OCI-LY7 (cell line): ENCODE results near the gene TMEM43. TPM values are rescaled to one million over a fixed set of nuclear protein-coding genes. Genes with fewer than 3 reads are reported as not detected.
A peak's percentile ranks its signal among the peaks of the same experiment; 100 is the strongest.
"Not testable (repeated sequence)": the region's sequence is repeated elsewhere in the genome, so short reads cannot be mapped to it uniquely, and the experiment has no call there.

ENCODE experiments used
- BruUV-seq: library from RNA; stranded (reverse); fragments of 400-500 nt; replicated peaks from 2 replicates; lab custom pipeline; 2021; lab: Mats Ljungman, UMichigan
- CTCF ChIA-PET: fragments of 300-600 bp; sonication (Branson Sonifier 250); formaldehyde crosslinking; loops from one replicate; lab custom pipeline; 2022; ENCODE audit warnings: antibody characterized with exemption; ENCODE audit not compliant: unreplicated experiment; lab: Charles Lee
- POLR2A ChIA-PET: fragments of 300-600 bp; sonication (Branson Sonifier 250); formaldehyde crosslinking; loops from one replicate; lab custom pipeline; 2022; ENCODE audit warnings: antibody characterized with exemption; lab: Charles Lee
- DNase-seq: peaks from one replicate; pipeline ENCODE4 v3.0.0-alpha.2; 2015; ENCODE audit warnings: low spot score
- H2AFZ ChIP-seq: fragments of 200-600 bp; sonication (generic), shearing (Covaris generic); 2 replicates; pipeline ENCODE4 v1.6.1; 2014; ENCODE audit warnings: mild to moderate bottlenecking, antibody characterized with exemption, low read length, moderate library complexity
- H3K27ac ChIP-seq: fragments of 200-600 bp; sonication (generic); 2 replicates; pipeline ENCODE4 v1.5.1; 2014; ENCODE audit warnings: mixed run types, low read depth, mild to moderate bottlenecking, moderate library complexity, low read length, inconsistent platforms; ENCODE audit not compliant: poor library complexity, severe bottlenecking
- H3K36me3 ChIP-seq: fragments of 200-600 bp; sonication (generic); 2 replicates; pipeline ENCODE4 v1.6.1; 2014; ENCODE audit warnings: mild to moderate bottlenecking, antibody characterized with exemption, low read length, moderate library complexity, mixed read lengths; ENCODE audit not compliant: insufficient read depth
- H3K4me1 ChIP-seq: fragments of 200-600 bp; sonication (generic); 2 replicates; pipeline ENCODE4 v1.5.1; 2014; ENCODE audit warnings: mild to moderate bottlenecking, low read length; ENCODE audit not compliant: insufficient read depth, poor library complexity, severe bottlenecking
- H3K4me2 ChIP-seq: fragments of 200-600 bp; sonication (generic); 2 replicates; pipeline ENCODE4 v1.6.1; 2014; ENCODE audit warnings: mild to moderate bottlenecking, low read length
- H3K4me3 ChIP-seq: fragments of 200-600 bp; sonication (generic); 2 replicates; pipeline ENCODE4 v1.5.1; 2014; ENCODE audit warnings: mild to moderate bottlenecking, low read depth, low read length; ENCODE audit not compliant: poor library complexity, severe bottlenecking
- H3K79me2 ChIP-seq: fragments of 200-600 bp; sonication (generic); 2 replicates; pipeline ENCODE4 v1.6.1; 2016; ENCODE audit warnings: low read depth, mild to moderate bottlenecking, low read length, moderate library complexity, mixed read lengths; ENCODE audit not compliant: insufficient read depth
- H3K9me2 ChIP-seq: fragments of 200-600 bp; sonication (generic); 2 replicates; pipeline ENCODE4 v1.6.1; 2016; ENCODE audit warnings: mild to moderate bottlenecking, low read length, mixed read lengths; ENCODE audit not compliant: insufficient read depth
- H3K9me3 ChIP-seq: fragments of 200-600 bp; sonication (generic); 2 replicates; pipeline ENCODE4 v1.6.1; 2014; ENCODE audit warnings: mild to moderate bottlenecking, mixed run types, low read length, mixed read lengths
- H4K20me1 ChIP-seq: fragments of 200-600 bp; sonication (generic); 2 replicates; pipeline ENCODE4 v1.6.1; 2014; ENCODE audit warnings: mild to moderate bottlenecking, antibody characterized with exemption, low read length, moderate library complexity, mixed read lengths; ENCODE audit not compliant: insufficient read depth
- CTCF ChIP-seq: fragments of 200-600 bp; sonication (generic); conservative IDR thresholded peaks from 2 replicates; pipeline ENCODE4 v1.5.1; 2014; ENCODE audit warnings: mild to moderate bottlenecking, antibody characterized with exemption, low read length, moderate library complexity, mixed read lengths
- EZH2phosphoT487 ChIP-seq: fragments of 200-600 bp; sonication (generic); IDR thresholded peaks from 2 replicates; pipeline ENCODE4 v1.6.1; 2018; ENCODE audit warnings: low read depth, borderline replicate concordance, mild to moderate bottlenecking, mixed run types, antibody characterized with exemption, low read length, moderate library complexity, mixed read lengths
- intact Hi-C: fragments of 100-400 bp; cut with micrococcal nuclease; formaldehyde crosslinking; loops from one replicate; pipeline ENCODE4 v1.10.0; 2022; ENCODE audit not compliant: unreplicated experiment
- total RNA-seq, 2 experiments: library from RNA; depleted of rRNA in 1 of 2; stranded (reverse); fragments of >200 nt in 1 of 2; shearing (Covaris generic) in 1 of 2; gene quantifications; 2 replicates each; pipeline ENCODE4 v1.2.3, GENCODE V29; 2014 to 2022

The TMEM43 gene
- total RNA-seq, 2 experiments from 2014 or later: 19.7 to 22.2 TPM

DNA sequence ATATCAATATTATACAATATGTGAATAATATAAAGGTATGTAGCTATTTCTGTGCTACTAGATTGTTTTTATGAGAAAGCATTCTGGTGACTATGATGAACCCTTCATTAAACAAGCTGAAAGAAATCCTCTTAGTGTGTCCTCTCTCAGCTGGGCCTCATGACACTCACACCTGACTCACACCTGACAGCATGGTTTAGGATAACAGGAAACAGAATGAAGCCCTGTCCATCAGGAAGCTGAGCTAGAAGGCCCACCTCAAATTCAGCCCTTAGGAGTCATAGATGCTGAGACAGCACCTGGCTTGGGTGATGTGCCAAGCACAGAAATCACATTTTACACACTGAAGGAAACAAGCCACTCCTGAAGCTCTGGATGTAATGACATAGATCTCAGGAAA is 31.0 kb upstream of the TMEM43 start:
- CTCF ChIA-PET: no interaction called here
- no peak overlapping the region for H2AFZ ChIP-seq
- no peaks in the 10 kb centered on the region for H3K9me3 ChIP-seq

GRCh38 chr3:14096742-14097141 is 28.1 kb upstream of the TMEM43 start:
- H2AFZ ChIP-seq: no peak overlapping the region
- H3K36me3 ChIP-seq: no peaks in the 10 kb centered on the region
- H3K4me3 ChIP-seq: no peak overlapping the region
- intact Hi-C loops: no loop called here
- ChIA-PET CTCF (no interaction called here), POLR2A (interaction anchor here (0.6 kb wide), 1 partner anchor 162 kb away, joined by 3 read pairs; no protein-coding TSS in a partner anchor)
- no peaks in the 10 kb centered on the region for H3K79me2 ChIP-seq
- no peak overlapping the region for H3K27ac ChIP-seq
- no TSS peak for BruUV-seq
- H3K9me2 ChIP-seq: no peaks in the 10 kb centered on the region
- no peaks in the 10 kb centered on the region for H3K4me1 ChIP-seq
- 0 out of 2 replicates have a peak, but pooled peaks have one; percentile 12 for TF ChIP-seq CTCF
- TF ChIP-seq EZH2phosphoT487: no peak
- DNase-seq: no peak
- no peaks in the 10 kb centered on the region for H4K20me1 ChIP-seq
- no peak overlapping the region for H3K4me2 ChIP-seq
- H3K9me3 ChIP-seq: no peaks in the 10 kb centered on the region

More for the DNA sequence above, 31.0 kb upstream of the TMEM43 start:
- intact Hi-C loops: no loop called here
- Histone ChIP-seq H3K36me3 (no peaks in the 10 kb centered on the region), H3K27ac (no peak overlapping the region), H3K4me1 (no peaks in the 10 kb centered on the region), H3K4me3 (no peak overlapping the region), H3K9me2 (no peaks in the 10 kb centered on the region), H4K20me1 (no peaks in the 10 kb centered on the region), H3K4me2 (no peak overlapping the region), H3K79me2 (no peaks in the 10 kb centered on the region)
- POLR2A ChIA-PET: interaction anchor here (1.4 kb wide), 1 partner anchor 27 kb away, joined by 4 read pairs; no protein-coding TSS in a partner anchor
- no peak for DNase-seq
- TF ChIP-seq CTCF (no peak), EZH2phosphoT487 (no peak)
- BruUV-seq: no TSS peak

DNA sequence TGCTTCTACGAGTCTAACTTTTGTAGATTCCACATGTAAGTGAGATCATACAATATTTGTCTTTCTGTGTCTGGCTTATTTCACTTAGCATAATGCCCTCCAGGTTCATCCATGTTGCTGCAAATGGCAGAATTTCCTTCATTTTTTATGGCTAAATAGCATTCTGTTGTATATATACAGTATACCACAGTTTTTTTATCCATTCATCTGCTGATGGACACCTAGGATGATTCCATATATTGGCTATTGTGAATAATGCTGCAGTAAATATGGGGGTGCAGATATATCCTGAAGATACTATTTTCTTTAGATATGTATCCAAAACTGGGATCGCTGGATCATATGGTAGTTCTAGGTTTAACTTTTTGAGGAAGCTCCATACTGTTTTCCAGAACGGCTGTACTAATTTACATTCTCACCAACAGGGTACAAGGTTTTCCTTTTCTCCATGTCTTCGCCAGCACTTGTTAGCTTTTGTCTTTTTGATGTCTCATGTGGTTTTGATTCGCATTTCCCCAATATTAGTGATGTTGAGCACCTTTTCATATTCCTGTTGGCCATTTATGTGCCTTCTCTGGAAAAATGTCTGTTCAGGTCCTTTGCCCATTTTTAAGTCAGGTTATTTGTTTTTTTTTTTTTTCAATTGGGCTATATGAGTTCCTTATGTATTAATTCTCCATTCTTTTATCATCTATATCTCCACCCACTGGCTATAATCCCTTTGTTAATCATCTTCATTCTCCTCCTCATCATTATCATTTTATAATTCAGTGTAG is 27.0 kb upstream of the TMEM43 start:
- TF ChIP-seq CTCF (no peak), EZH2phosphoT487 (no peak)
- POLR2A ChIA-PET: interaction anchor here (0.6 kb wide), 1 partner anchor 163 kb away, joined by 3 read pairs; no protein-coding TSS in a partner anchor
- no peaks in the 10 kb centered on the region for H3K79me2 ChIP-seq

DNA sequence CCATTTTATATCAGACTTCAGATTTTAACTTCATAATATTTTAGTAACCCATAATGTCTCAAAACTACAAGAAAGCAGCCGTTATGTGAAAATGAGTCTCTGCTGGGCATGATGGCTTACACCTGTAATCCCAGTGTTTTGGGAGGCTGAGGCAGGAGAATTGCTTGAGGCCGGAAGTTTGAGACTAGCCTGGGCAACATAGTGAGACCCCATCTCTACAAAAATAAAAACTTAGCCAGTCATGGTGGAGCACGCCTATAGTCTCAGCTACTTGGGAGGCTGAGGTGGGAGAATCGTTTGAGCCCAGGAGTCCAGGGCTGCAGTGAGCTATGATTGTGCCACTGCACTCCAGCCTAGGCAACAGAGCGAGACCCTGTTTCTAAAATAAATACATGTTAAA is 15.0 kb upstream of the TMEM43 start:
- DNase-seq, H3K9me2 ChIP-seq, H3K4me1 ChIP-seq, BruUV-seq, intact Hi-C loops, CTCF ChIA-PET, H2AFZ ChIP-seq, H4K20me1 ChIP-seq, H3K4me3 ChIP-seq, H3K4me2 ChIP-seq, H3K27ac ChIP-seq, H3K9me3 ChIP-seq, H3K79me2 ChIP-seq: not testable (repeated sequence)
- H3K36me3 ChIP-seq: peaks cover 48% of the 10 kb centered on the region
- POLR2A ChIA-PET: interaction anchor here (1.1 kb wide), 1 partner anchor 9 kb away, joined by 4 read pairs; no protein-coding TSS in a partner anchor

More for the DNA sequence above, 27.0 kb upstream of the TMEM43 start:
- no peaks in the 10 kb centered on the region for H3K9me3 ChIP-seq
- no peak for DNase-seq
- no peak overlapping the region for H3K27ac ChIP-seq
- no peaks in the 10 kb centered on the region for H4K20me1 ChIP-seq
- BruUV-seq: no TSS peak
- no peaks in the 10 kb centered on the region for H3K9me2 ChIP-seq
- CTCF ChIA-PET: no interaction called here
- no peaks in the 10 kb centered on the region for H3K36me3 ChIP-seq
- no peaks in the 10 kb centered on the region for H3K4me1 ChIP-seq
- H3K4me3 ChIP-seq: no peak overlapping the region
- H2AFZ ChIP-seq: no peak overlapping the region
- no peak overlapping the region for H3K4me2 ChIP-seq
- intact Hi-C loops: no loop called here
